ENCODE data around the gene RSL1D1.
"Not testable (repeated sequence)": the region's sequence is repeated elsewhere in the genome, so short reads cannot be mapped to it uniquely, and the experiment has no call there.

DNA sequence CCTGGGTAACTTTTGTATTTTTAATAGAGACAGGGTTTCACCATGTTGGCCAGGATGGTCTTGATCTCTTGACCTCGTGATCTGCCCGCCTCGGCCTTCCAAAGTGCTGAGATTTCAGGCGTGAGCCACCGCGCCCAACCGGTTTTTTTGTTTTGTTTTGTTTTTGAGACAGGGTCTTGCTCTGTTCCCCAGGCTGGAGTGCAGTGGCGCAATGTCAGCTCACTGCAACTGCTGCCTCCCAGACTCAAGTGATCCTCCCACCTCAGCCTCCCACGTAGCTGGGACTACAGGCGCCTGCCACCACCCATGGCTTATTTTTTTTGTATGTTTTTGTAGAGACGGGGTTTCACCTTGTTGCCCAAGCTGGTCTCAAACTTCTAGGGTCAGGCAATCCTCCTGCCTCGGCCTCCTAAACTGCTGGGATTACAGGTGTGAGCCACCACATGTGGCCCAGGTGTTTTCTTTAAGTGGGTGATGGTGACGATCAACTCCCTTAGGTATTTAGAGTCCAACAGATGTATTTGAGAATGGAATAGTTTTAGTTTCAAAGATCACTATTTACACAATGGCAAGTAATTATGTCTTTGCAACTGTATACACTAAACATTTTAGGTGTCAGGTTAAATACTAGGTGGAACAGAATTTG is 25.7 kb downstream of the RSL1D1 start:
- TF ChIP-seq CTCF (conservative IDR thresholded peaks at IDR 0.05; ENCODE audit: low read length); EZH2phosphoT487 (IDR thresholded peaks at IDR 0.05; ENCODE audit: borderline replicate concordance): not testable (repeated sequence)

Data from Loucy (cell line).